K562 (cell line): Measurements from ENCODE around the gene SELENOO. TPM values are rescaled to one million over a fixed set of nuclear protein-coding genes. Genes with fewer than 3 reads are reported as not detected.

Source experiments
- ATAC-seq: fragments of 200-7000 bp; cut with Tn5 transposase; 3 replicates; pipeline ENCODE4 v1.9.1; 2020; ENCODE audit warnings: moderate library complexity
- BruUV-seq: library from RNA; stranded (reverse); fragments of 400-500 nt; replicated peaks from 2 replicates; lab custom pipeline; 2021; lab: Mats Ljungman, UMichigan
- CTCF ChIA-PET: fragments of 300-600 bp; formaldehyde crosslinking; extraction: SDS; loops from one replicate; lab custom pipeline; 2021; ENCODE audit warnings: low intra/inter-chr PET ratio; lab: Yijun Ruan, JAX
- POLR2A ChIA-PET: fragments of 300-600, 350-650 bp; sonication (Branson Sonifier 250); formaldehyde crosslinking; extraction: SDS; loops from one replicate; lab custom pipeline; 2021; ENCODE audit warnings: antibody characterized with exemption, inconsistent platforms; lab: Yijun Ruan, JAX
- DNase-seq, 4 experiments: peaks; one replicate each; pipeline versions ENCODE4 v3.0.0 to v3.0.0-alpha.2; 2011 to 2018; ENCODE audit warnings: low spot score in 3 of 4, mixed read lengths in 3 of 4; ENCODE audit errors: extremely low read depth in 1 of 4
- FAIRE-seq: peaks from 2 replicates; lab custom pipeline; 2011; peaks lifted over from hg19 to GRCh38; lab: Jason Lieb, UNC
- H2AFZ ChIP-seq: 2 replicates; pipeline ENCODE4 v1.6.0; 2011; ENCODE audit warnings: low read depth, low read length, control low read depth, inconsistent platforms
- H3K27ac ChIP-seq: fragments of 200-600 bp; 3 replicates; pipeline ENCODE4 v1.8.0; 2011; ENCODE audit warnings: low read depth, mild to moderate bottlenecking, control low read depth, inconsistent platforms, low read length, moderate library complexity, mixed read lengths; ENCODE audit errors: extremely low read depth
- H3K27me3 ChIP-seq, 2 experiments: fragments of 300-600 bp in 1 of 2; 2 replicates in 1 of 2; 3 replicates in 1 of 2; pipeline versions ENCODE4 v1.6.0 to v1.8.0; 2011; ENCODE audit warnings: inconsistent platforms in 2 of 2, low read length in 2 of 2, mild to moderate bottlenecking in 1 of 2, mixed read lengths in 1 of 2, moderate library complexity in 1 of 2; ENCODE audit not compliant: control insufficient read depth in 2 of 2, insufficient read depth in 2 of 2
- H3K36me3 ChIP-seq: fragments of 300-600 bp; 3 replicates; pipeline ENCODE4 v1.8.0; 2011; ENCODE audit warnings: mild to moderate bottlenecking, low read length, inconsistent platforms; ENCODE audit not compliant: control insufficient read depth, insufficient read depth
- H3K4me1 ChIP-seq, 2 experiments: fragments of 200-600 bp in 1 of 2; replicated peaks in 1 of 2; 2 replicates in 1 of 2; 3 replicates in 1 of 2; pipeline versions ENCODE4 v1.5.1 to v1.8.0; 2011; ENCODE audit warnings: inconsistent platforms in 2 of 2, low read length in 2 of 2, mild to moderate bottlenecking in 1 of 2, mixed read lengths in 1 of 2, moderate library complexity in 1 of 2; ENCODE audit not compliant: control insufficient read depth in 2 of 2, insufficient read depth in 2 of 2
- H3K4me2 ChIP-seq: 2 replicates; pipeline ENCODE4 v1.6.1; 2011; ENCODE audit warnings: low read length, control low read depth, inconsistent platforms, mixed read lengths; ENCODE audit not compliant: insufficient read depth
- H3K4me3 ChIP-seq: fragments of 200-600 bp; sonication (generic), shearing (Covaris generic); 2 replicates; pipeline ENCODE4 v1.5.1; 2016; ENCODE audit warnings: control low read depth, inconsistent platforms
- H3K79me2 ChIP-seq: fragments of 200-600 bp; 3 replicates; pipeline ENCODE4 v1.8.0; 2011; ENCODE audit warnings: low read length, inconsistent platforms; ENCODE audit not compliant: control insufficient read depth, insufficient read depth
- H3K9ac ChIP-seq, 2 experiments: 2 replicates each; pipeline versions ENCODE4 v1.6.0 to v1.6.1; 2011; ENCODE audit warnings: low read depth in 2 of 2, low read length in 2 of 2, control low read depth in 1 of 2, inconsistent platforms in 1 of 2, mild to moderate bottlenecking in 1 of 2, mixed read lengths in 1 of 2; ENCODE audit not compliant: insufficient read depth in 1 of 2
- H3K9me1 ChIP-seq: one replicate; pipeline ENCODE4 v1.6.0; 2011; ENCODE audit warnings: inconsistent platforms, mild to moderate bottlenecking, low read length, moderate library complexity; ENCODE audit not compliant: control insufficient read depth, insufficient read depth
- H3K9me3 ChIP-seq: replicated peaks from 2 replicates; pipeline ENCODE4 v1.5.1; 2011; ENCODE audit warnings: low read depth, low read length, inconsistent platforms; ENCODE audit not compliant: control insufficient read depth, insufficient read depth
- H4K20me1 ChIP-seq: replicated peaks from 2 replicates; pipeline ENCODE4 v1.6.1; 2011; ENCODE audit warnings: low read length, inconsistent platforms, mixed read lengths; ENCODE audit not compliant: control insufficient read depth, insufficient read depth
- DDX20 ChIP-seq: fragments of 450-650 bp; IDR thresholded peaks from 2 replicates; pipeline ENCODE4 v1.6.1; 2016; ENCODE audit warnings: missing genetic modification characterization, low read depth, mild to moderate bottlenecking, missing compliant biosample characterization, moderate library complexity
- E2F4 ChIP-seq: sonication (generic); formaldehyde crosslinking; IDR thresholded peaks from 2 replicates; pipeline ENCODE4 v1.8.0; 2022; ENCODE audit warnings: mild to moderate bottlenecking, low read depth, missing genetic modification reagents
- GMEB1 ChIP-seq: fragments of 250-450 bp; sonication (Bioruptor Pico); IDR thresholded peaks from 2 replicates; pipeline ENCODE4 v1.4.0; 2020; ENCODE audit warnings: mild to moderate bottlenecking
- JUNB ChIP-seq: fragments of 450-650 bp; formaldehyde crosslinking; conservative IDR thresholded peaks from 2 replicates; pipeline ENCODE4 v1.4.0; 2020; ENCODE audit warnings: mild to moderate bottlenecking
- NFYB ChIP-seq: IDR thresholded peaks from 2 replicates; pipeline ENCODE4 v1.6.1; 2011; ENCODE audit warnings: mild to moderate bottlenecking, moderate library complexity; ENCODE audit not compliant: insufficient read length; ENCODE audit errors: extremely low read depth
- NRF1 ChIP-seq, 2 experiments: fragments of 450-650 bp; IDR thresholded peaks in 1 of 2; conservative IDR thresholded peaks in 1 of 2; 2 replicates each; pipeline ENCODE4 v1.6.1; 2014; ENCODE audit warnings: mild to moderate bottlenecking in 2 of 2
- POLR2G ChIP-seq: fragments of 200-400 bp; formaldehyde crosslinking; IDR thresholded peaks from 2 replicates; pipeline ENCODE4 v1.6.1; 2017; ENCODE audit warnings: low read depth, mild to moderate bottlenecking, antibody characterized with exemption, low read length, moderate library complexity
- SAFB ChIP-seq: fragments of 200-400 bp; formaldehyde crosslinking; IDR thresholded peaks from 2 replicates; pipeline ENCODE4 v1.6.1; 2017; ENCODE audit warnings: low read depth, low read length, borderline replicate concordance
- SMAD2 ChIP-seq: fragments of 150-350 bp; IDR thresholded peaks from 2 replicates; pipeline ENCODE4 v1.6.1; 2014; ENCODE audit warnings: low read depth, mild to moderate bottlenecking, low read length
- SMARCE1 ChIP-seq: fragments of 450-650 bp; IDR thresholded peaks from 2 replicates; pipeline ENCODE4 v1.7.1; 2016; ENCODE audit warnings: mild to moderate bottlenecking
- SP1 ChIP-seq: sonication (generic); formaldehyde crosslinking; IDR thresholded peaks from 2 replicates; pipeline ENCODE4 v1.8.1; 2022; ENCODE audit warnings: mild to moderate bottlenecking, missing genetic modification reagents
- TBL1XR1 ChIP-seq, 2 experiments: IDR thresholded peaks; 2 replicates each; pipeline ENCODE4 v1.6.1; 2012; ENCODE audit warnings: improper control_type of control experiment in 2 of 2, low read length in 2 of 2, mild to moderate bottlenecking in 1 of 2
- TRIM28 ChIP-seq: fragments of 450-650 bp; IDR thresholded peaks from 2 replicates; pipeline ENCODE4 v1.6.1; 2017
- ZBTB7A ChIP-seq: IDR thresholded peaks from 2 replicates; pipeline ENCODE4 v1.6.1; 2011; ENCODE audit warnings: low read depth, mild to moderate bottlenecking, low read length, moderate library complexity, borderline replicate concordance; ENCODE audit not compliant: control insufficient read depth
- ZNF184 ChIP-seq: sonication (generic); formaldehyde crosslinking; IDR thresholded peaks from 2 replicates; pipeline ENCODE4 v1.5.0; 2020; ENCODE audit warnings: missing genetic modification reagents
- ZNF224 ChIP-seq: sonication (generic); formaldehyde crosslinking; IDR thresholded peaks from 2 replicates; pipeline ENCODE4 v1.8.0; 2022; ENCODE audit warnings: mild to moderate bottlenecking, missing genetic modification reagents
- ZNF24 ChIP-seq: fragments of 450-650 bp; IDR thresholded peaks from 2 replicates; pipeline ENCODE4 v1.6.1; 2016
- ZNF561 ChIP-seq: fragments of 450-650 bp; formaldehyde crosslinking; conservative IDR thresholded peaks from 2 replicates; pipeline ENCODE4 v1.4.0; 2020; ENCODE audit warnings: mild to moderate bottlenecking, moderate library complexity
- ZSCAN32 ChIP-seq: fragments of 450-650 bp; formaldehyde crosslinking; IDR thresholded peaks from 2 replicates; pipeline ENCODE4 v1.4.0; 2020; ENCODE audit warnings: mild to moderate bottlenecking, moderate library complexity
- WGBS: fragments of 100-300 bp; shearing (Covaris generic); methylation state at CpG from one replicate; pipeline ENCODE4 v1.1.6; 2016; ENCODE audit warnings: low coverage, mixed read lengths; ENCODE audit not compliant: insufficient coverage; ENCODE audit errors: missing lambda C conversion rate; 5-methylcytosine and 5-hydroxymethylcytosine counted together
- in situ Hi-C: fragments of 300-500 bp; cut with MboI; formaldehyde crosslinking; loops from 4 replicates; pipeline ENCODE4 v1.15.0; 2018; ENCODE audit warnings: inconsistent platforms, mixed read lengths
- intact Hi-C: fragments of 100-400 bp; cut with micrococcal nuclease; formaldehyde crosslinking; loops from 2 replicates; pipeline ENCODE4 v1.14.2; 2022
- polyA plus RNA-seq, 8 experiments: library from polyadenylated mRNA; depleted of rRNA in 4 of 8; stranded (reverse) in 5 of 8; unstranded in 3 of 8; fragments of >200 nt; fragmentation: Nextera tagmentation in 2 of 8; fragmentation: Illumina TruSeq in 1 of 8; extraction: Ambion mirVana in 2 of 8; extraction: Trizol in 1 of 8; gene quantifications; 2 replicates each; pipeline versions ENCODE4 v1.2.1 to v1.2.3, GENCODE V29; 2011 to 2014; ENCODE audit warnings: inconsistent platforms in 1 of 8, missing spikeins in 1 of 8
- total RNA-seq, 7 experiments: library from RNA; depleted of rRNA in 6 of 7; stranded (reverse); fragments of >200 nt in 6 of 7; fragmentation: Illumina TruSeq in 2 of 7; extraction: Trizol in 2 of 7; gene quantifications; 2 replicates each; pipeline versions ENCODE4 v1.2.1 to v1.2.3, GENCODE V29; 2011 to 2021; ENCODE audit warnings: low replicate concordance in 1 of 7
- TF ChIP-seq, protein P1 (sequence below): fragments of 250-450 bp; sonication (Bioruptor Pico); IDR thresholded peaks from 2 replicates; pipeline ENCODE4 v1.4.0; 2020; ENCODE audit warnings: borderline replicate concordance

SELENOO gene
- total and polyA plus RNA-seq, 9 of the 15 experiments (the other 6 are each of a cell fraction or from before 2014, with no cell fraction given): 0.37 to 24.9 (median 8.3) TPM

GRCh38 chr22:50251477-50252081 lies 50.8 kb downstream of the SELENOO start:
- no peak overlapping the region for H3K4me2 ChIP-seq
- H3K36me3 ChIP-seq: peaks cover 60% of the 10 kb centered on the region; the same call in 2 of the 3 replicates
- DNase-seq (no peak), FAIRE-seq (no peak), ATAC-seq (no peak)
- in situ Hi-C loops (no loop called here), intact Hi-C loops (no loop called here)
- no peaks in the 10 kb centered on the region for H3K9me3 ChIP-seq
- CTCF ChIA-PET: no interaction called here
- H3K9ac ChIP-seq: peak overlapping the region in 1 of 2 experiments; percentile 66; a peak in 1 of 4 replicates
- POLR2A ChIA-PET: interaction anchor here (0.6 to 1.4 kb wide), 6 partner anchors 9 to 90 kb away, joined by 3 to 5 read pairs (median 4); no protein-coding TSS in a partner anchor
- H2AFZ ChIP-seq: no peak overlapping the region
- peaks cover 16% of the 10 kb centered on the region for H3K79me2 ChIP-seq
- peaks cover 9 to 86% of the 10 kb centered on the region in 2 experiments for H3K4me1 ChIP-seq
- no peaks in the 10 kb centered on the region for H3K27me3 ChIP-seq
- no peaks in the 10 kb centered on the region for H4K20me1 ChIP-seq
- 53% methylated on average over 23 of the region's 36 CpGs for WGBS
- no TSS peak for BruUV-seq
- H3K9me1 ChIP-seq: no peaks in the 10 kb centered on the region
- peak overlapping the region; percentile 62; the same call in 1 of the 2 replicates for H3K4me3 ChIP-seq
- H3K27ac ChIP-seq: no peak overlapping the region
- TF ChIP-seq SMAD2 (no peak), NFYB (no peak), ZNF24 (no peak), TBL1XR1 (IDR thresholded peaks at IDR 0.05; ENCODE audit: low read length in 2 of 2) (no peak), DDX20 (tag) (no peak), SP1 (no peak; the same call in 1 of the 2 replicates), POLR2G (peak; percentile 13), E2F4 (CRISPR knock-in tag) (no peak), ZBTB7A (peak; percentile 89; the same call in 1 of the 2 replicates), ZSCAN32 (CRISPR knock-in tag) (no peak), NRF1 (conservative IDR thresholded peaks at IDR 0.05 in 1 of 2, IDR thresholded peaks at IDR 0.05 in 1 of 2) (peak; percentile 6 to 33; a peak in 2 of 4 replicates), TRIM28 (no peak), SAFB (no peak), ZNF224 (CRISPR knock-in tag) (no peak), ZNF561 (CRISPR knock-in tag) (no peak), SMARCE1 (no peak), GMEB1 (CRISPR knock-in tag) (no peak), ZNF184 (no peak), JUNB (no peak)
- TF ChIP-seq, protein P1, sequence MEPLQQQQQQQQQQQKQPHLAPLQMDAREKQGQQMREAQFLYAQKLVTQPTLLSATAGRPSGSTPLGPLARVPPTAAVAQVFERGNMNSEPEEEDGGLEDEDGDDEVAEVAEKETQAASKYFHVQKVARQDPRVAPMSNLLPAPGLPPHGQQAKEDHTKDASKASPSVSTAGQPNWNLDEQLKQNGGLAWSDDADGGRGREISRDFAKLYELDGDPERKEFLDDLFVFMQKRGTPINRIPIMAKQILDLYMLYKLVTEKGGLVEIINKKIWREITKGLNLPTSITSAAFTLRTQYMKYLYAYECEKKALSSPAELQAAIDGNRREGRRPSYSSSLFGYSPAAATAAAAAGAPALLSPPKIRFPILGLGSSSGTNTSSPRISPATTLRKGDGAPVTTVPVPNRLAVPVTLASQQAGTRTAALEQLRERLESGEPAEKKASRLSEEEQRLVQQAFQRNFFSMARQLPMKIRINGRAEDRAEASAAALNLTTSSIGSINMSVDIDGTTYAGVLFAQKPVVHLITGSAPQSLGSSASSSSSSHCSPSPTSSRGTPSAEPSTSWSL: no peak
